HG03460 (cell line): ENCODE results near the gene AGO4.
"Not testable (repeated sequence)": the region's sequence is repeated elsewhere in the genome, so short reads cannot be mapped to it uniquely, and the experiment has no call there.

Experiments used
- ATAC-seq: cut with Tn5 transposase; IDR thresholded peaks from one replicate; pipeline ENCODE4 v1.9.1; 2021; ENCODE audit not compliant: unreplicated experiment

AGO4 gene

GRCh38 chr1:35863881-35864625, 56.2 kb downstream of the AGO4 start:
- ATAC-seq, result no peak

- no peak for ATAC-seq
These were observed 57.0 kb downstream of the AGO4 start for GRCh38 chr1:35864813-35865212.

GRCh38 chr1:35866991-35867390, 59.2 kb downstream of the AGO4 start:
- ATAC-seq, result no peak

GRCh38 chr1:35869245-35869950, 61.6 kb downstream of the AGO4 start:
- not testable (repeated sequence) for ATAC-seq

- ATAC-seq, result no peak
These were observed 63.0 kb downstream of the AGO4 start for GRCh38 chr1:35870651-35871309.

- ATAC-seq, result no peak
These were observed 65.5 kb downstream of the AGO4 start for GRCh38 chr1:35873243-35873750.

GRCh38 chr1:35874115-35874514, 66.3 kb downstream of the AGO4 start:
- ATAC-seq, result not testable (repeated sequence)

- ATAC-seq, result no peak
These were observed 69.2 kb downstream of the AGO4 start for GRCh38 chr1:35876988-35877387.

- no peak for ATAC-seq
These were observed 74.0 kb downstream of the AGO4 start for GRCh38 chr1:35881850-35882273.

- ATAC-seq, result no peak
These were observed 74.7 kb downstream of the AGO4 start for GRCh38 chr1:35882586-35882944.

- ATAC-seq, result peak; percentile 85
These were observed 75.3 kb downstream of the AGO4 start, which contains the start of gene AGO1 for GRCh38 chr1:35882945-35883634. Gene AGO1 (plus strand): TSS chr1:35883209. CDS start chr1:35883422, 213 bp downstream.

GRCh38 chr1:35883635-35884101, 75.9 kb downstream of the AGO4 start:
- peak; percentile 18 for ATAC-seq

- no peak for ATAC-seq
These were observed 77.1 kb downstream of the AGO4 start for GRCh38 chr1:35884934-35885333.

- ATAC-seq, result no peak
These were observed 78.2 kb downstream of the AGO4 start for GRCh38 chr1:35885961-35886558.

GRCh38 chr1:35886577-35887431, 79.0 kb downstream of the AGO4 start:
- no peak for ATAC-seq

GRCh38 chr1:35887508-35887907, 79.7 kb downstream of the AGO4 start:
- no peak for ATAC-seq

- ATAC-seq, result no peak
These were observed 80.4 kb downstream of the AGO4 start for GRCh38 chr1:35888255-35888654.

- ATAC-seq, result not testable (repeated sequence)
These were observed 81.2 kb downstream of the AGO4 start for GRCh38 chr1:35888981-35889380.

- no peak for ATAC-seq
These were observed 85.4 kb downstream of the AGO4 start for GRCh38 chr1:35893051-35893879.
